Measurements from ENCODE around the gene POMZP3.
"Not testable (repeated sequence)": the region's sequence is repeated elsewhere in the genome, so short reads cannot be mapped to it uniquely, and the experiment has no call there.

The POMZP3 gene

GRCh38 chr7:76586585-76587315 lies 40.3 kb downstream of the POMZP3 start:
- not testable (repeated sequence) for DNase-seq

- not testable (repeated sequence) for DNase-seq
Measured at GRCh38 chr7:76583636-76584281, 43.3 kb downstream of the POMZP3 start.

- DNase-seq = peak; percentile 56
Measured at GRCh38 chr7:76582848-76583631, 44.0 kb downstream of the POMZP3 start.

- not testable (repeated sequence) for DNase-seq
Measured at GRCh38 chr7:76575919-76576655, 51.0 kb downstream of the POMZP3 start.

- DNase-seq = not testable (repeated sequence)
Measured at GRCh38 chr7:76575431-76575830, 51.6 kb downstream of the POMZP3 start.

- not testable (repeated sequence) for DNase-seq
Measured at GRCh38 chr7:76572296-76572695, 54.8 kb downstream of the POMZP3 start.

GRCh38 chr7:76570324-76570775 lies 56.7 kb downstream of the POMZP3 start:
- not testable (repeated sequence) for DNase-seq

GRCh38 chr7:76568742-76569141 lies 58.3 kb downstream of the POMZP3 start:
- DNase-seq = not testable (repeated sequence)

GRCh38 chr7:76567753-76568152 lies 59.3 kb downstream of the POMZP3 start:
- DNase-seq = not testable (repeated sequence)

- not testable (repeated sequence) for DNase-seq
Measured at GRCh38 chr7:76567311-76567710, 59.8 kb downstream of the POMZP3 start.

GRCh38 chr7:76565001-76565400 lies 62.1 kb downstream of the POMZP3 start:
- not testable (repeated sequence) for DNase-seq

- not testable (repeated sequence) for DNase-seq
Measured at GRCh38 chr7:76561342-76561741, 65.7 kb downstream of the POMZP3 start.

GRCh38 chr7:76560157-76560556 lies 66.9 kb downstream of the POMZP3 start:
- not testable (repeated sequence) for DNase-seq

Data from NCI-H345 (cell line).